ENCODE data around the gene YARS1.

DNA sequence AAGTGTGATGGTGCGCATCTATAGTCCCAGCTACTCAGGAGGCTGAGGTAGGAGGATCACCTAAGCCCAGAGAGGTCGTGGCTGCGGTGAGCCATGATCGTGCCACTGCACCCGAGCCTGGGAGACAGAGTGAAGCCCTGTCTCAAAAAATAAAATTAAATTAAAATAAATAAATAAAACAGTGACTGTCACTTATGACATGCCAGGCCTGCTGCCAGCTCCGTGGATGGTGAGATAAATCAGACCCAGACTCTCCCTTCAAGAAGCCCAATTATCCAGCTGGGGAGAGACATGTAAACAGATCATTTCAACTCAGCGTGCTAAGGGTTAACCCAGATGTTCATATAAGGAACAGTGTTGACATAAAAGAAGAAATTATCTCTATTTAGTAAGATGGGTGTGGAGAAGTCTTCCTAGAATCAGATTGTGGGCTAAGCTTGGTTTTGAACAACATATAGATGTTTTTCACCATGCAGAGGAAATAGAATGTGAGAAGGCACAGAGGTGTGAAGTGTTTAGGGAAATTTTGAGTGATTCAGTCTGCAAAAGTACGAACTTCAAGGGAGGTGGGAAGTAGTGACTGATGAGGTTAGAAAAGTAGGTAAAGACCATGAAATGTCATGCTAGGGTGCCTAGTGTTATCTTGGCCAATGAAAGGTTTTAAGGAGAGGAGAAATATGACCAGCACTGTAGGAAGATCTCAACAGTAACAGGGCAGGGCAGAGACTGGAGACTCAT lies 18.3 kb downstream of the YARS1 start:
- TF ChIP-seq, protein P1, sequence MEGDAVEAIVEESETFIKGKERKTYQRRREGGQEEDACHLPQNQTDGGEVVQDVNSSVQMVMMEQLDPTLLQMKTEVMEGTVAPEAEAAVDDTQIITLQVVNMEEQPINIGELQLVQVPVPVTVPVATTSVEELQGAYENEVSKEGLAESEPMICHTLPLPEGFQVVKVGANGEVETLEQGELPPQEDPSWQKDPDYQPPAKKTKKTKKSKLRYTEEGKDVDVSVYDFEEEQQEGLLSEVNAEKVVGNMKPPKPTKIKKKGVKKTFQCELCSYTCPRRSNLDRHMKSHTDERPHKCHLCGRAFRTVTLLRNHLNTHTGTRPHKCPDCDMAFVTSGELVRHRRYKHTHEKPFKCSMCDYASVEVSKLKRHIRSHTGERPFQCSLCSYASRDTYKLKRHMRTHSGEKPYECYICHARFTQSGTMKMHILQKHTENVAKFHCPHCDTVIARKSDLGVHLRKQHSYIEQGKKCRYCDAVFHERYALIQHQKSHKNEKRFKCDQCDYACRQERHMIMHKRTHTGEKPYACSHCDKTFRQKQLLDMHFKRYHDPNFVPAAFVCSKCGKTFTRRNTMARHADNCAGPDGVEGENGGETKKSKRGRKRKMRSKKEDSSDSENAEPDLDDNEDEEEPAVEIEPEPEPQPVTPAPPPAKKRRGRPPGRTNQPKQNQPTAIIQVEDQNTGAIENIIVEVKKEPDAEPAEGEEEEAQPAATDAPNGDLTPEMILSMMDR (conservative IDR thresholded peaks at IDR 0.05; ENCODE audit: low read depth, low read length) = no peak
- no peak for TF ChIP-seq EZH2 (IDR thresholded peaks at IDR 0.05; ENCODE audit: low read length, unreplicated experiment)
